Keratinocyte (primary cell): ENCODE data around the gene HCST. TPM values are rescaled to one million over a fixed set of nuclear protein-coding genes. Genes with fewer than 3 reads are reported as not detected.

Source experiments
- DNase-seq: peaks from one replicate; pipeline ENCODE4 v3.0.0-alpha.2; 2011; ENCODE audit warnings: low read depth, missing footprints, low spot score
- FAIRE-seq: peaks from 2 replicates; lab custom pipeline; 2011; peaks lifted over from hg19 to GRCh38; lab: Jason Lieb, UNC
- H2AFZ ChIP-seq: 2 replicates; pipeline ENCODE4 v1.6.0; 2012; ENCODE audit warnings: low read length, control low read depth, inconsistent platforms; ENCODE audit not compliant: control insufficient read depth
- H3K27ac ChIP-seq: 2 replicates; pipeline ENCODE4 v1.5.1; 2011; ENCODE audit warnings: low read length; ENCODE audit not compliant: control insufficient read depth, insufficient read depth
- H3K27me3 ChIP-seq: 3 replicates; pipeline ENCODE4 v1.6.0; 2011; ENCODE audit warnings: low read length; ENCODE audit not compliant: control insufficient read depth, insufficient read depth; ENCODE audit errors: extremely low read depth
- H3K36me3 ChIP-seq, 2 experiments: 2 replicates in 1 of 2; 3 replicates in 1 of 2; pipeline ENCODE4 v1.5.1; 2011; ENCODE audit warnings: low read length in 2 of 2, mild to moderate bottlenecking in 1 of 2; ENCODE audit not compliant: control insufficient read depth in 2 of 2, insufficient read depth in 2 of 2; ENCODE audit errors: extremely low read depth in 1 of 2
- H3K4me1 ChIP-seq: 3 replicates; pipeline ENCODE4 v1.5.1; 2011; ENCODE audit warnings: low read length; ENCODE audit not compliant: control insufficient read depth, insufficient read depth; ENCODE audit errors: extremely low read depth
- H3K4me2 ChIP-seq: 3 replicates; pipeline ENCODE4 v1.6.0; 2011; ENCODE audit warnings: low read depth, low read length; ENCODE audit not compliant: control insufficient read depth, insufficient read depth; ENCODE audit errors: extremely low read depth
- H3K4me3 ChIP-seq, 3 experiments: fragments of 200-600 bp in 1 of 3; sonication (generic) in 1 of 3; 2 replicates in 2 of 3; 3 replicates in 1 of 3; pipeline ENCODE4 v1.5.1; 2011 to 2016; ENCODE audit warnings: low read length in 3 of 3, mild to moderate bottlenecking in 3 of 3, control low read depth in 2 of 3, inconsistent platforms in 1 of 3, low read depth in 1 of 3, mixed read lengths in 1 of 3, mixed run types in 1 of 3, moderate library complexity in 1 of 3; ENCODE audit not compliant: control insufficient read depth in 2 of 3, insufficient read depth in 2 of 3; ENCODE audit errors: extremely low read depth in 1 of 3
- H3K79me2 ChIP-seq: 2 replicates; pipeline ENCODE4 v1.6.0; 2012; ENCODE audit warnings: low read length; ENCODE audit not compliant: control insufficient read depth, insufficient read depth
- H3K9ac ChIP-seq: 3 replicates; pipeline ENCODE4 v1.6.0; 2011; ENCODE audit warnings: low read length; ENCODE audit not compliant: control insufficient read depth, insufficient read depth; ENCODE audit errors: extremely low read depth
- H3K9me1 ChIP-seq: 3 replicates; pipeline ENCODE4 v1.6.0; 2011; ENCODE audit warnings: low read length; ENCODE audit not compliant: control insufficient read depth, insufficient read depth; ENCODE audit errors: extremely low read depth
- H3K9me3 ChIP-seq: 2 replicates; pipeline ENCODE4 v1.5.1; 2012; ENCODE audit warnings: low read depth, low read length; ENCODE audit not compliant: control insufficient read depth
- H4K20me1 ChIP-seq: 3 replicates; pipeline ENCODE4 v1.6.0; 2011; ENCODE audit warnings: low read length; ENCODE audit not compliant: control insufficient read depth, insufficient read depth; ENCODE audit errors: extremely low read depth
- EZH2 ChIP-seq: IDR thresholded peaks from one replicate; pipeline ENCODE4 v1.6.1; 2012; ENCODE audit warnings: inconsistent platforms, mild to moderate bottlenecking, low read length, moderate library complexity
- dilution Hi-C: fragments of 300-500 bp; cut with MboI; formaldehyde crosslinking; loops from one replicate; pipeline ENCODE4 v1.7.0; 2020; ENCODE audit warnings: low sequenced_read_pairs; ENCODE audit not compliant: extremely low pct_ligation_motif_present
- polyA plus RNA-seq, 5 experiments: library from polyadenylated mRNA; depleted of rRNA in 3 of 5; stranded (reverse) in 3 of 5; stranded (forward) in 1 of 5; unstranded in 1 of 5; fragments of >200 nt; gene quantifications; 1 replicate in 1 of 5; 2 replicates in 3 of 5; 3 replicates in 1 of 5; pipeline versions ENCODE4 v1.2.1 to v1.2.3, GENCODE V29; 2011 to 2012; ENCODE audit warnings: missing spikeins in 2 of 5, low read depth in 1 of 5, low replicate concordance in 1 of 5
- TF ChIP-seq, protein P1 (sequence below), 3 experiments: IDR thresholded peaks in 1 of 3; conservative IDR thresholded peaks in 1 of 3; optimal IDR thresholded peaks in 1 of 3; 2 replicates in 2 of 3; 3 replicates in 1 of 3; pipeline versions ENCODE3 to v1.5.1; 2011; ENCODE audit warnings: low read length in 3 of 3, mild to moderate bottlenecking in 3 of 3, moderate library complexity in 2 of 3, control low read depth in 1 of 3, inconsistent platforms in 1 of 3; ENCODE audit not compliant: insufficient read depth in 2 of 3; ENCODE audit errors: extremely low read depth in 1 of 3

HCST gene
- polyA plus RNA-seq, 1 donor (not counting 4 experiments of a cell fraction or from before 2014, with no cell fraction given): 0.25 TPM

DNA sequence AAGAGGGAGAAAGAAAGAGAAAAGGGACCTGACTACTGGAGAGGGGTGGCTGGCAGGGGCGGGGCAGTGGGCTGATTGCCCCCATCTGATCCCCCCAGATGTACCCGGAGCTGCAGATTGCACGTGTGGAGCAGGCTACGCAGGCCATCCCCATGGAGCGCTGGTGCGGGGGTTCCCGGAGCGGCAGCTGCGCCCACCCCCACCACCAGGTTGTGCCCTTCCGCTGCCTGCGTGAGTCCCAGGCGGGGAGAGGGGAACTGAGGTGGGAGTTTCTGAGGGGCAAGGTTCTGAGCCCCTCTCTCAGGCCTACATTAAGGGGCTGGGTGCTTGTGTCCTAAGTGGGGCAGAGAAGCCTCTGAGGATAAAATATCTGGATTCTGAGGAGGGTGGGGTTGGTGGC is 31.5 kb upstream of the HCST start:
- no peak for FAIRE-seq
- peaks cover 24% of the 10 kb centered on the region for H3K27me3 ChIP-seq

GRCh38 chr19:35871611-35872010 is 30.7 kb upstream of the HCST start:
- Histone ChIP-seq H4K20me1 (peaks cover under 1% of the 10 kb centered on the region), H3K4me2 (no peak overlapping the region), H3K4me3 (no peak overlapping the region), H3K9me1 (no peaks in the 10 kb centered on the region), H3K27ac (no peak overlapping the region), H3K9me3 (no peaks in the 10 kb centered on the region), H3K79me2 (no peaks in the 10 kb centered on the region), H3K9ac (no peak overlapping the region), H3K27me3 (peaks cover 19% of the 10 kb centered on the region), H2AFZ (no peak overlapping the region), H3K4me1 (peaks cover 3% of the 10 kb centered on the region), H3K36me3 (no peaks in the 10 kb centered on the region)
- FAIRE-seq: no peak
- dilution Hi-C loops: no loop called here
- no peak for DNase-seq
- no peak for TF ChIP-seq EZH2
- TF ChIP-seq, protein P1, sequence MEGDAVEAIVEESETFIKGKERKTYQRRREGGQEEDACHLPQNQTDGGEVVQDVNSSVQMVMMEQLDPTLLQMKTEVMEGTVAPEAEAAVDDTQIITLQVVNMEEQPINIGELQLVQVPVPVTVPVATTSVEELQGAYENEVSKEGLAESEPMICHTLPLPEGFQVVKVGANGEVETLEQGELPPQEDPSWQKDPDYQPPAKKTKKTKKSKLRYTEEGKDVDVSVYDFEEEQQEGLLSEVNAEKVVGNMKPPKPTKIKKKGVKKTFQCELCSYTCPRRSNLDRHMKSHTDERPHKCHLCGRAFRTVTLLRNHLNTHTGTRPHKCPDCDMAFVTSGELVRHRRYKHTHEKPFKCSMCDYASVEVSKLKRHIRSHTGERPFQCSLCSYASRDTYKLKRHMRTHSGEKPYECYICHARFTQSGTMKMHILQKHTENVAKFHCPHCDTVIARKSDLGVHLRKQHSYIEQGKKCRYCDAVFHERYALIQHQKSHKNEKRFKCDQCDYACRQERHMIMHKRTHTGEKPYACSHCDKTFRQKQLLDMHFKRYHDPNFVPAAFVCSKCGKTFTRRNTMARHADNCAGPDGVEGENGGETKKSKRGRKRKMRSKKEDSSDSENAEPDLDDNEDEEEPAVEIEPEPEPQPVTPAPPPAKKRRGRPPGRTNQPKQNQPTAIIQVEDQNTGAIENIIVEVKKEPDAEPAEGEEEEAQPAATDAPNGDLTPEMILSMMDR (optimal IDR thresholded peaks at IDR 0.05 in 1 of 3, IDR thresholded peaks at IDR 0.05 in 1 of 3, conservative IDR thresholded peaks at IDR 0.05 in 1 of 3; ENCODE audit: extremely low read depth in 1 of 3, insufficient read depth in 2 of 3, low read length in 3 of 3): no peak

More for the DNA sequence above, 31.5 kb upstream of the HCST start:
- no peak overlapping the region for H3K9ac ChIP-seq
- no peaks in the 10 kb centered on the region for H3K9me1 ChIP-seq
- H3K27ac ChIP-seq: no peak overlapping the region
- no peak for TF ChIP-seq EZH2
- TF ChIP-seq, protein P1 (optimal IDR thresholded peaks at IDR 0.05 in 1 of 3, IDR thresholded peaks at IDR 0.05 in 1 of 3, conservative IDR thresholded peaks at IDR 0.05 in 1 of 3; ENCODE audit: extremely low read depth in 1 of 3, insufficient read depth in 2 of 3, low read length in 3 of 3): no peak
- H3K9me3 ChIP-seq: no peaks in the 10 kb centered on the region
- peaks cover 3% of the 10 kb centered on the region for H4K20me1 ChIP-seq
- DNase-seq: no peak
- dilution Hi-C loops: no loop called here
- H2AFZ ChIP-seq: no peak overlapping the region
- H3K36me3 ChIP-seq: no peaks in the 10 kb centered on the region
- no peak overlapping the region for H3K4me2 ChIP-seq
- H3K4me3 ChIP-seq: no peak overlapping the region
- no peaks in the 10 kb centered on the region for H3K79me2 ChIP-seq
- peaks cover 3% of the 10 kb centered on the region for H3K4me1 ChIP-seq
